Neural cell (in vitro differentiated cells): ENCODE data around the gene MLEC. TPM values are rescaled to one million over a fixed set of nuclear protein-coding genes. Genes with fewer than 3 reads are reported as not detected.

Source experiments
- H2AFZ ChIP-seq: fragments of 200-600, 300-800 bp; sonication (generic), shearing (Covaris generic); 2 replicates; pipeline ENCODE4 v1.6.0; 2014; ENCODE audit warnings: low read depth, mild to moderate bottlenecking, antibody characterized with exemption, low read length, moderate library complexity
- H3F3A ChIP-seq: fragments of 200-600 bp; shearing (Covaris generic); 2 replicates; pipeline ENCODE4 v1.6.1; 2016; ENCODE audit warnings: mild to moderate bottlenecking, moderate library complexity, mixed read lengths, antibody characterized with exemption, low read length; ENCODE audit not compliant: insufficient read depth, poor library complexity, severe bottlenecking
- H3K27ac ChIP-seq: fragments of 200-600, 300-800 bp; sonication (generic), shearing (Covaris generic); 2 replicates; pipeline ENCODE4 v1.5.1; 2014; ENCODE audit warnings: mild to moderate bottlenecking, low read length, moderate library complexity
- H3K27me3 ChIP-seq: fragments of 300-800, 200-600 bp; sonication (generic), shearing (Covaris generic); 2 replicates; pipeline ENCODE4 v1.6.0; 2014; ENCODE audit warnings: mild to moderate bottlenecking, low read depth, low read length, moderate library complexity; ENCODE audit not compliant: insufficient read depth
- H3K36me3 ChIP-seq: fragments of 300-800, 200-600 bp; sonication (generic), shearing (Covaris generic); 2 replicates; pipeline ENCODE4 v1.5.1; 2014; ENCODE audit warnings: mild to moderate bottlenecking, antibody characterized with exemption, low read length, moderate library complexity; ENCODE audit not compliant: insufficient read depth
- H3K4me2 ChIP-seq: fragments of 300-800, 200-600 bp; sonication (generic), shearing (Covaris generic); 2 replicates; pipeline ENCODE4 v1.6.0; 2014; ENCODE audit warnings: mild to moderate bottlenecking, low read length
- H3K4me3 ChIP-seq: fragments of 300-800, 200-600 bp; sonication (generic), shearing (Covaris generic); 2 replicates; pipeline ENCODE4 v1.5.1; 2014; ENCODE audit warnings: mild to moderate bottlenecking, low read length, moderate library complexity
- H3K79me2 ChIP-seq: fragments of 200-600 bp; shearing (Covaris generic); replicated peaks from 2 replicates; pipeline ENCODE4 v1.6.0; 2014; ENCODE audit warnings: mild to moderate bottlenecking, low read length, moderate library complexity; ENCODE audit not compliant: insufficient read depth
- H3K9ac ChIP-seq: fragments of 300-800, 200-600 bp; sonication (generic), shearing (Covaris generic); 2 replicates; pipeline ENCODE4 v1.6.1; 2016; ENCODE audit warnings: mild to moderate bottlenecking, low read length, mixed read lengths
- H3K9me2 ChIP-seq: fragments of 200-600 bp; shearing (Covaris generic); 2 replicates; pipeline ENCODE4 v1.6.1; 2016; ENCODE audit warnings: mild to moderate bottlenecking, low read length, mixed read lengths; ENCODE audit not compliant: insufficient read depth
- H3K9me3 ChIP-seq: fragments of 200-600, 300-800 bp; sonication (generic), shearing (Covaris generic); 2 replicates; pipeline ENCODE4 v1.6.1; 2016; ENCODE audit warnings: mild to moderate bottlenecking, mixed run types, low read length, moderate library complexity, mixed read lengths
- H4K20me1 ChIP-seq: fragments of 200-600 bp; shearing (Covaris generic); 2 replicates; pipeline ENCODE4 v1.6.1; 2016; ENCODE audit warnings: mild to moderate bottlenecking, mixed run types; ENCODE audit not compliant: insufficient read depth
- EP300 ChIP-seq: fragments of 450-650 bp; conservative IDR thresholded peaks from 2 replicates; pipeline ENCODE4 v1.6.1; 2014; ENCODE audit warnings: antibody characterized with exemption, mild to moderate bottlenecking, moderate library complexity; ENCODE audit not compliant: poor library complexity, severe bottlenecking
- EZH2 ChIP-seq: fragments of 200-600, 300-800 bp; shearing (Covaris generic), sonication (generic); IDR thresholded peaks from 2 replicates; pipeline ENCODE4 v1.6.1; 2014; ENCODE audit warnings: antibody characterized with exemption, low read length, borderline replicate concordance, mild to moderate bottlenecking; ENCODE audit not compliant: insufficient read depth, poor library complexity, severe bottlenecking
- MXI1 ChIP-seq: fragments of 450-650 bp; conservative IDR thresholded peaks from 2 replicates; pipeline ENCODE4 v1.6.1; 2014; ENCODE audit warnings: antibody characterized with exemption, mild to moderate bottlenecking; ENCODE audit not compliant: poor library complexity, severe bottlenecking
- POLR2AphosphoS5 ChIP-seq: IDR thresholded peaks from 2 replicates; pipeline ENCODE4 v1.6.1; 2012
- RAD21 ChIP-seq: fragments of 450-650 bp; conservative IDR thresholded peaks from 2 replicates; pipeline ENCODE4 v1.6.1; 2014; ENCODE audit warnings: antibody characterized with exemption, mild to moderate bottlenecking, moderate library complexity
- REST ChIP-seq: IDR thresholded peaks from 2 replicates; pipeline ENCODE4 v1.6.1; 2012; ENCODE audit warnings: borderline replicate concordance
- SMC3 ChIP-seq: fragments of 450-650 bp; conservative IDR thresholded peaks from 2 replicates; pipeline ENCODE4 v1.6.1; 2014; ENCODE audit warnings: antibody characterized with exemption, mild to moderate bottlenecking, moderate library complexity; ENCODE audit not compliant: poor library complexity
- TAF1 ChIP-seq: IDR thresholded peaks from 2 replicates; pipeline ENCODE4 v1.6.1; 2012; ENCODE audit warnings: low read depth
- polyA plus RNA-seq: library from polyadenylated mRNA; depleted of rRNA; stranded (reverse); fragments of >200 nt; gene quantifications from 2 replicates; pipeline ENCODE4 v1.2.3, GENCODE V29; 2014
- TF ChIP-seq, protein P1 (sequence below): fragments of 450-650 bp; IDR thresholded peaks from 2 replicates; pipeline ENCODE4 v1.5.1; 2014; ENCODE audit warnings: antibody characterized with exemption, mild to moderate bottlenecking, moderate library complexity; ENCODE audit not compliant: poor library complexity, severe bottlenecking

The MLEC gene
- polyA plus RNA-seq, 1 donor from 2014 or later: 33.2 TPM

DNA sequence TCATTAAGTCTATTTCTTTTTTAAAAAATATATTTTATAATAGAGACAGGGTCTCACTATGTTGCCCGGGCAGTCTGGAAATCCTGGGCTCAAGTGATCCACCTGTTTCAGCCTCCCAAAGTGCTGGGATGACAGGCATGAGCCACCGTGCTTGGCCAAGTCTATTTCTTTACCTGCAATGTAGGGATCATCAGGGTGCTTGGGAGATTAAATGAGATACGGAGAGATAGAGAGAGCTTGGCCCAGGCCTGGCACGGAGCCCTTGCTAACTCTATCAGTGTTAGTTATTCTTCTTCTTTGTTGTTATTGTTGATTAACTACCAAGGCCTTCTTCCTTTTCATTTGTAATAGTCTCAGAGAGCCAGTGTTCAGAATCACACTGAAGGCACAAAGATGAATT lies 43.4 kb upstream of the MLEC start:
- H3K9me3 ChIP-seq: no peaks in the 10 kb centered on the region
- no peaks in the 10 kb centered on the region for H3K9me2 ChIP-seq
- H3K4me3 ChIP-seq: no peak overlapping the region
- no peak overlapping the region for H3K9ac ChIP-seq
- H3K4me2 ChIP-seq: no peak overlapping the region
- TF ChIP-seq REST (no peak), MXI1 (no peak)
- TF ChIP-seq, protein P1, sequence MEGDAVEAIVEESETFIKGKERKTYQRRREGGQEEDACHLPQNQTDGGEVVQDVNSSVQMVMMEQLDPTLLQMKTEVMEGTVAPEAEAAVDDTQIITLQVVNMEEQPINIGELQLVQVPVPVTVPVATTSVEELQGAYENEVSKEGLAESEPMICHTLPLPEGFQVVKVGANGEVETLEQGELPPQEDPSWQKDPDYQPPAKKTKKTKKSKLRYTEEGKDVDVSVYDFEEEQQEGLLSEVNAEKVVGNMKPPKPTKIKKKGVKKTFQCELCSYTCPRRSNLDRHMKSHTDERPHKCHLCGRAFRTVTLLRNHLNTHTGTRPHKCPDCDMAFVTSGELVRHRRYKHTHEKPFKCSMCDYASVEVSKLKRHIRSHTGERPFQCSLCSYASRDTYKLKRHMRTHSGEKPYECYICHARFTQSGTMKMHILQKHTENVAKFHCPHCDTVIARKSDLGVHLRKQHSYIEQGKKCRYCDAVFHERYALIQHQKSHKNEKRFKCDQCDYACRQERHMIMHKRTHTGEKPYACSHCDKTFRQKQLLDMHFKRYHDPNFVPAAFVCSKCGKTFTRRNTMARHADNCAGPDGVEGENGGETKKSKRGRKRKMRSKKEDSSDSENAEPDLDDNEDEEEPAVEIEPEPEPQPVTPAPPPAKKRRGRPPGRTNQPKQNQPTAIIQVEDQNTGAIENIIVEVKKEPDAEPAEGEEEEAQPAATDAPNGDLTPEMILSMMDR: no peak
- no peaks in the 10 kb centered on the region for H3K79me2 ChIP-seq
- no peaks in the 10 kb centered on the region for H3F3A ChIP-seq
- no peak overlapping the region for H3K27ac ChIP-seq
- H2AFZ ChIP-seq: no peak overlapping the region
- H3K27me3 ChIP-seq: peaks cover 48% of the 10 kb centered on the region
- H4K20me1 ChIP-seq: no peaks in the 10 kb centered on the region
- H3K36me3 ChIP-seq: no peaks in the 10 kb centered on the region

DNA sequence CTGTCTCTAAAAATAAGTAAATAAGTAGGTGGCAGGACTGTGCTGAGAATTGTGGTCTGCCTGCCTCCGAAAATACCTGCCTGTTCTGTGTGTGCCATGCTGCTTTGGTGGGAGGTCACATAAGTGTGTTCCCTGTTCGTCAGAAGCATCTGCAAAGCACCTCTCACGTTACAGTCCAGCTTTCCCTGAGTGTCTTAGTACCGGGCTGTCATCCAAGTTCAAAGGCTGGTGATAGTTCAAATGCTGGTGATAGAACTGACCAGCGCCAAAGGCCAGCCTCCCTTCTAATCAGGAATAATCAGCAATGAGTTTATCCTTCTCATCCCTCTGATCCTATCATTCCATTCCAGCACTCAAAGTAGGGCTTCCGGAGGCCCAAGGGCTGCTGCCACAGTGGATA lies 40.9 kb upstream of the MLEC start:
- H3K4me2 ChIP-seq: no peak overlapping the region
- no peaks in the 10 kb centered on the region for H3K9me3 ChIP-seq
- H3K9me2 ChIP-seq: no peaks in the 10 kb centered on the region
- H3F3A ChIP-seq: no peaks in the 10 kb centered on the region
- no peak overlapping the region for H3K27ac ChIP-seq
- no peak overlapping the region for H3K9ac ChIP-seq
- H4K20me1 ChIP-seq: no peaks in the 10 kb centered on the region
- TF ChIP-seq RAD21 (no peak), POLR2AphosphoS5 (no peak), EP300 (no peak), TAF1 (no peak), SMC3 (no peak), REST (no peak), MXI1 (no peak), EZH2 (no peak)
- TF ChIP-seq, protein P1: no peak
- no peak overlapping the region for H2AFZ ChIP-seq
- no peaks in the 10 kb centered on the region for H3K36me3 ChIP-seq
- peaks cover 39% of the 10 kb centered on the region for H3K27me3 ChIP-seq
- H3K79me2 ChIP-seq: no peaks in the 10 kb centered on the region
- H3K4me3 ChIP-seq: no peak overlapping the region
